CD4-positive, alpha-beta T cell treated with Interleukin-12 subunit alpha and Interleukin-12 subunit beta, for 1 hour (primary cell): ENCODE results near the gene TSNAX.
A peak's percentile ranks its signal among the peaks of the same experiment; 100 is the strongest.
"Not testable (repeated sequence)": the region's sequence is repeated elsewhere in the genome, so short reads cannot be mapped to it uniquely, and the experiment has no call there.

Source experiments
- DNase-seq: peaks from one replicate; pipeline ENCODE4 v3.0.0-alpha.2; 2020

The TSNAX gene

DNA sequence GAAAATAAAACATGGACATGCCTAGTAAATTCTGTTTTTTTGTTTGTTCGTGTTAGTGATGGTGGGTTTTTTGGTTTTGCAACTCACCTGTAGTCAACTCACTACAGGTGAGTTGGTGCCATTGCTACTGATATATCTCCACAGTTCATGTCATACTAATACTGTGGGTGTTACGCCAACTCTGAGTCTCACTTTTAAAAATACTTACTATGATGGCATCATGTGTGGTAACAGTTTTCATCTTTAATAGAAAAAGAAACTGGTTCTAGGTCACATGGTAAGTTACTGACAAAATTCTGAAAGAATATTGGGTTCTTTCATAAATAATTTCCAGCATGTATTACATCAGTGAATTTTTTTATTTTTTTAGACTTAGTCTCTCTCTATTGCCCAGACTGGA, 38.0 kb downstream of the TSNAX start:
- DNase-seq, result no peak

DNA sequence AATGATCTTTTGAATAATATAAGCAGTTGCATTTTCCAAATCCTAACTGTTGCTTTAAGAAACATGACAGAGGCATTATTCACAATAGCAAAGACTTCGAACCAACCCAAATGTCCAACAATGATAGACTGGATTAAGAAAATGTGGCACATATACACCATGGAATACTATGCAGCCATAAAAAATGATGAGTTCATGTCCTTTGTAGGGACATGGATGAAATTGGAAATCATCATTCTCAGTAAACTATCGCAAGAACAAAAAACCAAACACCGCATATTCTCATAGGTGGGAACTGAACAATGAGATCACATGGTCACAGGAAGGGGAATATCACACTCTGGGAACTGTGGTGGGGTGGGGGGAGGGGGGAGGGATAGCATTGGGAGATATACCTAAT, 41.8 kb downstream of the TSNAX start:
- not testable (repeated sequence) for DNase-seq

DNA sequence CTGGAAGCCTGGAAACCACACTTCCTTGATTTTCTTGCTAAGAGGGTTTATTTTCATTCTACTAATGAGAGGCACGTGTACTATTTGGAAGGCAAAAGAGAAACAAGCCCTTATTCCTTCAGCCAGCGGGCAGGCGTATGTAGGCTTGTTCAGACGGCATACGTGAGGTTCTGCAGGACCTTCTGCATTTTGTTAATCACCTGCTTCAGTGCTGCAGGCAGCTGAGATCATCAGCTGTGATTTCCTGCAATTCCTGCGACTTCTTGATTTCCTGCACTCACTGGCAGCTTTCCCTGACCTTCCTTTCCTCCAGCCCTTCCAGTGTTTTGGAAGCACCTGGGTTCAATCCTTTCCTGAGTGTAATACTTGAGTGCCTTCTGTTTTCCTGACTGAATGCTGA, 43.4 kb downstream of the TSNAX start:
- DNase-seq, result no peak

DNA sequence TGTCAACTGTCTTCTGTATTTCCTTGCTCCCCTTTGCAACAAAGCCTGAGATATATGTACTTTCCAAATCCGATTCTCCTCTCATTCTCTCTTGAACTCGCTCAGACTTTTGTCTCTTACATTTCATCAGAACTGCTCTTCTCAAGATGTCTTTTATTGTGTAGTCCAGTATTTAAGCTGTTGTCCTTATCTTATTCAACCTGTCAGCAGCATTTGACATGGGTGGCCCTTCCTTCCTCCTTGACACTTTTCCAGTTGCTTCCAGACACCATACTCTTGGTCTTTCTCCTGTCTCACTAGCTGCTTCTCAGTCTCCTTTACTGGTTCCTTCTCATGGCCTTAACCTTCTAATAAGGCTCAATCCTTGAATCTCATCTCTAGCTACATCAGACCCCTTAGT, 47.0 kb downstream of the TSNAX start:
- no peak for DNase-seq

DNA sequence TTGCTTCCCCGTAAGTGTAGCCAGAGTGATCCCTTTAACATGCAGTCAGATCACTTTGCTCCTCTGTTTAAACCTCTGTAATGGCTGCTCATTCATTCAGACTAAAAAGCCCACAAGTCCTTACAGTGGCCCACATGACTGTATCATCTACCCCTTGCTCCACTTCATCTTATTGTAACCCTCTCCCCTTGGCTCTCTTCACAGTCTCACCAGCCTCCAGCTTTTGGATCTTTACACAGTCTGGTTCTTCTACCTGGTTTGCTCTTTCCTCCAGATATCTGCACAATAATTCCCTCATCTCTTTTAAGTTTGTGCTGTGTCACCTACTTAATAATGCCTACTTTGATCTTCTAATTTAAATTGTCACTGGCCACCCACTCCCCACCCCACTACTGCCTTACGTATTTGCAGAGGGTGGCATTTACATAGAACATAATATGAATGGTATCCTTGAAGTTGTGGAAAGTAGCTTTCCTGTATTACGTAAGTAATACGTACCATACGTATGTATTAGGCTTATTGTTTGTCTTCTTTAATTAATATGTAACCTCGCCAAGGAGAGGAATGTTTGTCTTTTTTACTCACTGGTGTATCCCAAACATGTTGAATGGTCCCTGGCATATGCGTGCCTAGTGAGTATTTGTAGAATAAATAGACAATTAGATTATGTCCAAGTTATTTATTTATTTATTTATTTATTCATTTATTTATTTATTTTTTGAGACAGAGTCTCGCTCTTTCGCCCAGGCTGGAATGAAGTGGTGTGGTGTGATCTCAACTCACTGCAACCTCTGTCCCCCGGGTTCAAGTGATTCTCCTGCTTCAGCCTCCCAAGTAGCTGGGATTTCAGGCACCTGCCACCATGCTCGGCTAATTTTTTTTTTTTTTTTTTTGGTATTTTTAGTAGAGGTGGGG, 48.6 kb downstream of the TSNAX start:
- no peak for DNase-seq

DNA sequence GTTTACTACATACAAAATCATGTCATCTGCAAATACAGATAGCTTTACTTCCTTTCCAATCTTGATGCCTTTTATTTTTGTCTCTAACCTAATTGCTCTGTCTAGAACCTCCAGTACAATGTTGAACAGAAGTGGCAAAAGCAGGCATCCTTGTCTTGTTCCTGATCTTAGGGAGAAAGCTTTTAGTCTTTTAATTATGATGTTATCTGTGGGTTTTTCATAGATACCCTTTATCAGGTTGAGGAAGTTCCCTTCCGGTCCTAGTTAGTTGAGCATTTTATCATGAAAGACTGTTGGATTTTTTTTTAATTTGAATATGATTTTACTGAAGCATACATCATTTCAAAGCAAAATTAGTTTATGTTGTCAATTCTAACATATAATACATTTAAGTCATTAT, 52.4 kb downstream of the TSNAX start:
- no peak for DNase-seq

DNA sequence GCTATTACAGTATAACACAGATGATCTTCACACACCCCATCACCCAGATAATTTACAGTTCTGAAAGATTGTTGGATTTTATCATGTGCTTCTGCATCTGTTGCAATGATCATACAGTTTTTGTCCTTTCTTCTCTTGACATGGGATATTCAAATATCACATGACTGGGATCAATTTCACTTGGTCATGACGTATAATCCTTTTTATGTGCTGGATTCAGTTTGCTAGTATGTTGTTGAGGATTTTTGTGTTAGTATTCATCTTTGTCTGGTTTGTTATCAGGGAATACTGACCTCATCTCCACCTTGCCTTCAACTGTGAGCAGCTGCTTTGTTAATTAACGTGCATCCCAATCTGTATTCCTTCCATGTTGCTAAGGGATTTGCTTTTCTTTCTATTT, 53.4 kb downstream of the TSNAX start:
- no peak for DNase-seq

DNA sequence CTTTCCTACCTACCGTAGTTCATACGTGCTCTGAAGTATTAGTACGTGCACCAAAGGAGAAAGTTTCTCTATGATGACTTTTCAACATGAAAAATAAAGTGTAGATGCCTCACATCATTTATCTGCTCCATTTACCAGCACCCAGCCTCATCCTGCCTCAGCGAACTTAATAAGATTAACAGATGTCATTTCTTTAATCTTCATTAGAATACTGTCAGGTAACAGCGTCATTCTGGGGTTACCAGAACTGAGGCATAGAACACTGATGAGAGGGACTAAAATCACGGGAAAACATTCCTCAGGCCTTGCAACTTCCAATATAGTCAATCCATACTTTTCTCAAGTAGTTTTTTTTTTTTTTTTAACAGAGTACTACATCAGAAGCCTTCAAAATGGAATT, 54.9 kb downstream of the TSNAX start:
- DNase-seq, result no peak

DNA sequence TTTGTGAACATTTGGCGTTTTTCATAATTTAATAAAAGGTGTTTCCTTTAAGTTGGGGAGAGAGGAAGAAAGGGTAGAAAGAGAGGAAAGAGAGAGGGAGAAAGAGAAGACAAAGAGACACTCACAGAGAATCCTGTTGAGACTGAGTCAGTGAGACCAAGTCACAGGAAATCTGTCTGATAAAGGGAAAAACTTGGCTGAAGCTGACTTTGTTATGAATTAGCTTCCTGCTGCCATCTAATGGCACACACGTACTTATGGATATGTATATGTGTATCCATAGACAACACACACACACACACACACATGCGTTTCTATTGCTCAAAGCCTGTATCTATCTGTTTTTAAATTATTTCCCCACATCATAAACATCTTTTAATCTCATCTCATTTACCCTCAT, 55.6 kb downstream of the TSNAX start:
- DNase-seq, result no peak

DNA sequence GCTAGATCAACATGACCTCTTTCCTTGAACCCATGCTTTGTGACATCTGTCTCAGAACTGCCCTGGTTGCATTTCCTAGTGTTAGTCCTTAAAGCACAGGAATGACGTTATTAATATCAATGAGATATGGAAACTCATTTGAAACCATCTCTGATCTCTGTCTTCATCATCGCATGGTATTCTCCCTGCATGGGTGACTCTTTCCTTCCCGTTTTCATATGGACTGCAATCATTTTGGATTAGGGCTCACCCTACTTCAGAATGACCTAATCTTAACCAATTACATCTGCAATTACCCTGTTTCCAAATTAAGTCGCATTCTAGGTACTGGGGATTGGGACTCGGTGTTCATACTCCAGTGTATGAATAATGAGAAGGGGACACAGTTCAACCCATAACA, 56.5 kb downstream of the TSNAX start:
- no peak for DNase-seq

DNA sequence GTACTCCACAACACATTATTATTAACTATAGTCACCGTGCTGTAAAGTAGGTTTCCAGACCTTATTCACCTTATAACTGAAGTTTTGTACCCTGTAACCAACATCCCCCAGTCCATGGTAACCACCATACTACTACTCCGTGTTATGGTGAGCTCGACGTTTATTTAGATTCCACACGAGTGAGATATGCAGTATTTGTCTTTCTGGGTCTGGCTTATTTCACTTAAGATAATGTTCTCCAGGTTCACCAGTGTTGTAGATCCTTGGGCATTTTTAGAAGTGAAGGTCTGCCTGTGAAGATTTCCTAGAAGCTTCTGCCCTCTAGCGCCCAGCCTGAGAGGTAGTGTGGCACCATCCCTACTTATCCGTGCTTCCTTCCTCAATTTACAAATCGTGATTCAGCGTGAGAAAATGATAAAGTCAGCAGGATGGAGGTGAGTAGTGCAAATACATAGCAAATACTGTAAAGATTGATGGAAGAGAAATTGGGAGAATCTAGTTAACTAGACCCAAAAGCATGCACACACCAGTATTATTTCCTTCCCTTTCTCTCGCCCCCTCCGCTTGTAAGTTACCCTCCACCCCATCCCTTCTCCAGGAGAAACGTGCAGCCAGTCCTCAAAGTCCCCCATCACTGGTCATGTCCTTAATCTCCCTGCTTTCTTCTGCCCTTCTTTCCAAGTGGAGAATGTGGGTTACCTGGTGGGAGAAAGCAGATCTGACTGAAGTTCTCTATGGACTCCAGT, 62.2 kb downstream of the TSNAX start:
- DNase-seq, result peak; percentile 50

DNA sequence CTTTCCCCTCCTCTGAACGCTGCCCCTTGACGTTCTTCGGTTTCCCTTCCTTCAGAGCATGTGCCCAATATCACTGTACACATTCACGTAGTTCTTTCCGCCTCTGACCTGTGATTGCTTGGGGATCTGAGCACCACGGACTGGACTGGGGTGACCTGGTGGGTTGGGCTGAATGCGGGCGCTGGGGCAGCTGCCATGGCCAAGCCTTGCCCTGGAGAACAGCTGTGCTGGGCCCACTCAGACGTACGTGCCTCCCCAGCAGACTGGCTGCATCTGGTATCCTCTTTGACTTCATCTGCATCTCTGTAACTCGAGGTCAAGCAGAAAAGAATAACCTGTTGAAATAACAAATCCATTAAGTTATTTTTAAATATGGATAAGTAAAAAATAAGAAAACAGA, 63.0 kb downstream of the TSNAX start:
- no peak for DNase-seq

DNA sequence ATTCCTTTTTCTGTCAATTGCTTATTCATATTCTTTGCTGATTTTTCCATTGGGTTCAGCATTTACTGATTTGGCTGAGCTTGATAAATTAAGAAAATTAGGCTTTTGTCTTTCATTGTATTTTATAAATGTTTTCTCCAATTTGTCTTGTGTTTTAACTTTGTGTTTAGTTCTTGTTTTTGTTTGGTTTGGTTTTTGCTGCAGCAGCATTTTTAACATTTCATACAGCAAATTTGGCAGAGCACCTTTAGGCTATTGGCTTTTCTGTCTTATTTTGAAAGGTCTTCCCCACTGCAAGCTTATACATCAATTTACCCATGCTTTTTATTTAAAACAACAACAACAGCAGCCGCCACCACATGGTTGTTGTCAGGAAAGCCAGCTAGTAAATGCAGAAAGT, 64.3 kb downstream of the TSNAX start:
- DNase-seq, result no peak

DNA sequence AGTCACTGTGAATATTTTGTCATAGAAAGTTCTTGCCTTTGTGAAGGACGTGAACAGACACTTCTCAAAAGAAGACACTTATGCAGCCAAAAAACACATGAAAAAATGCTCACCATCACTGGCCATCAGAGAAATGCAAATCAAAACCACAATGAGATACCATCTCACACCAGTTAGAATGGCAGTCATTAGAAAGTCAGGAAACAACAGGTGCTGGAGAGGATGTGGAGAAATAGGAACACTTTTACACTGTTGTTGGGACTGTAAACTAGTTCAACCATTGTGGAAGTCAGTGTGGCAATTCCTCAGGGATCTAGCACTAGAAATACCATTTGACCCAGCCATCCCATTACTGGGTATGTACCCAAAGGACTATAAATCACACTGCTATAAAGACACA, 64.8 kb downstream of the TSNAX start:
- DNase-seq, result not testable (repeated sequence)

DNA sequence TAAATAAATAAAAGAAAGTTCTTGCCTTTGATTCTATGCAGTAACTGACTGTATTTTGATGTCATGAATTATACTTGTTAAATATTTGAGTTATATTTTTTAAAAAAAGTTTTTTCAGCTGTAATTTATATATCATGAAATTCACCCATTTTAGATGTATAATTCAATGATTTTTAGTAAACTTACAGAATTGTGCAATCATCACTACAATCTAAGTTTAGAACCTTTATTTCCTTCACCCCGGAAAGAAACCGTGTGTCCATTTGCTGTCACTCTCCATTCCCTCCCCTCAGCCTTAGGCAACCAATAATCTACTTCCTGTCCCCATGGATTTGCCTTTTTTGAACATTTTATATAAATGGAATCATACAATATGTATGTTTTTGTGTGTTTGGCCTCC, 65.7 kb downstream of the TSNAX start:
- no peak for DNase-seq

DNA sequence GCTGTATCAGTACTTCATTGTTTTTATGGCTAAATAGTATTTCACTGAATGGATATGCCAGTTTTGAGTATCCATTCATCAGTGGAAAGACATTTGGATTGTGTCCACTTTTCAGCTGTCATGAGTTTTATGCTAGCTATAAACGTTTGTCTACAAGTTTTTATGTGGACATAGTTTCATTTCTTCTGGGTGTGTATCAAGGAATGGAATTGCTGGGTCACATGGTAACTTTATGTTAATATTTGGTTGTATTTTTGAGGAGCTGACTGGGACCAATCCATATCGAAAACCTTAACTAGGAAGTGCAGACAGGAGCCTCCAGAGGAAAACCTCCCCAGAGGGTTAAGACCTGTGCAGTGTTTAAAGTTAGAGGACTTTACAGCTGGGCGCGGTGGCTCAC, 66.3 kb downstream of the TSNAX start:
- DNase-seq, result no peak

DNA sequence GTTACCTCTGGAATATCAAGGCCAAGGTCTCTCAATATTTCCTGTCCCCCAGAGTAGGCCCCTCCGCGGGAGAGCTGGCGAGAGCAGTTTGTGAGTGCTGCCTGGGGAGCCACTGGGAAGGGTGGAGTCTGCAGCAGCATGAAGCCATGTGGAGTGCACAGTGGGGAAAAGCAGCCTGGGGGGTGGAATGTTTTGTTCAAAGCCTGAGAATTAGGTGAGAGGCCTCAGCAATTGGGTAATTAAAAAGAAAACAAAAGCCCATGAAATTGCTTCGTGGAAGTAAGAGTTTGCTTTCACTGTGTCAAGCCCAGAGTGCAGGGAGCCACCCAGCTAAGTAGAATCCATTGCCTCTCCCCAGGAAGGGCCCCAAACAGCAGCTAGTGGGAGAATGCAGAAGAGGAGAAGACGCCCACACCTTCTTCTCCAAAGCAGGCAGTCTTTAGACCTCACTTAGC, 67.9 kb downstream of the TSNAX start:
- DNase-seq, result no peak

DNA sequence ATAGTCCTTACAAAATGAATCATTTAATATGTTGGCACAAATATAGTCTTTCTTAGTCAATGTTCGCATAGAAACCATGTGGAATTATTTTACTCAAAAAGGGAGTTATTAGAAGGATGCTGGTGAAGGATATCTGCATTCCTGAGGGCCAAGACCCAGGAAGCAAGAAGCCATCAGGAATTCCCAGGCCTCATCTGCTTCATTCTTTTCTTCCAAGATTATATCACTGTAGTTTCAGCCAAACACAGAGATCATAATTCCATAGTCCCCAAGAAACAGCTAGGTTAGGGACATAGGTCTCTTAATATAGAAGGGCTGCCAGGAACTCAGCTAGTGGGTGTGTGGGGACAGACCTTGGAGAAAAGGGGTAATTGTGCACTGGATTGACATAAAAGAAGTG, 69.5 kb downstream of the TSNAX start:
- no peak for DNase-seq

DNA sequence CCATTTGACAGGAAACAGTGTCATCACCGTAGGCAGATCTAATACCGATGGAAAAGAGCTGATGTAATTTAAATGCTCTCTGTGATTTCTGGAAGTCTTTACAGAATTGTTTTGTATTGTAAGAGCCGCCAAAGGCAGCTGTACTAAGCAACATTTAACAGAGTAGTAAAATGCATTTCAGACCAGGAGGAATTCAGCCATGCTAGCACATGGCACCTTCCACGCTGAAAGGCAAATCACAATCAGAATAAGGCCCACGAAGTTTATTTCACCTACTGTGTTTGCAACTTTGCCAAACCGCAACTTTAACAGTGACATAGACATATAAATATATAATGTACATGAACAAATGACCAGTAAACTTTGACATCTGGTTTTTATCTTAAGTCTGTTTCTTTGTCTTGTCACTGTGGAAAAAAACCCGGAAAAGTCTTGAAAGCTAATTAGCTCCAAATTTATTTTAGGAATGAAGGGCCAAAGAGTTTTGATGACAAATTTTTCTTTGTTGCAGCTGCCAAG, 72.0 kb downstream of the TSNAX start:
- DNase-seq, result no peak

DNA sequence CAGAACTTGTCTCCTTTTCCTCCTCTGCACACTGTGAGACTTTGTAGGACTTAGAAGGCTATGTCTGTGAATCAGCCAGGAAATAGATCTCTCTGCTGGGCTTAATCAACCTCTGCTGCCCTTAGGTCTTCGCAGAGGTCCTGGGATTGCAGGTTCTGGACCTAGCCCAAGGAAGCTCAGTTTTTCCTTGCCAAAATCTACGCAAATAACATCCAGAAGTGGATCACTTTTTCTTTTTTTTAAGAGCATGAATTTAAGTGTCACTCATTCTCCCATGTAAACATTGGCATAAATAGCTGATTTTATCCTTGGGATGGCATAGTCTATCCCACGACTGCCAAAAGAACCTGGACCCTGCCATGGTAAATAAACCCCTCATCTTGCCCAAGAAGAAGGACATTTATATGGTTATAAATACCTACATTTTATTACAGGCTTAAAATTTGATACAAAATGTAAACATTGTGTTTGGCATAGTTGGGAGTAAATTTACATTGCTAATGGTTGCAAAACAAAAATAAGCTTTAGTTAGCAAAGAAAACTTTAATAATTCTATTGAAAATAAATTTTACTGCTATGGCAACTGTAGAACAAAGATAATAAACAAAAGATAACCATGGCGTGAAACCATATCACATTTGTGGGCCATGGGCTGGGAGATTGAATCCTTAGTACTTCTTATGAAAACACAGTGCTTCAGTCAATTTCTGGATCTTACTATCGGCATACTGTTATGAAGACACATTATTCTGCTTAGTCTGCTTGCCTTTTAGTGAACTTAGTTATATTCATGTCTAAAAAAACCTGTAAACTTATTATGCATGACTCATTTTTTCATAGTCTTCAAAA, 73.6 kb downstream of the TSNAX start:
- DNase-seq, result no peak

DNA sequence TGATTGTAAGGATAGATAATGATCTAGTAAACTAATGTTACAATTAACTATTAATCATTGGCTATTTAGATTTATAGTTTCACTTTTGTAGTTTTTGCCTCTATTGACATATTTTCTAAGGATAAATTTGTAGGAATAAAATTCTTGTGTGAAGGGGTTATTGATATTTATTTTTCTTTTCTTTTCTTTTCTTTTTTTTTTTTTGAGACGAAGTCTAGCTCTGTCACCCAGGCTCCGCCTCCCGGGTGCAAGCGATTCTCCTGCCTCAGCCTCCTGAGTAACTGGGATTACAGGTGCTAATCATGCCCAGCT, 74.2 kb downstream of the TSNAX start:
- DNase-seq, result no peak

DNA sequence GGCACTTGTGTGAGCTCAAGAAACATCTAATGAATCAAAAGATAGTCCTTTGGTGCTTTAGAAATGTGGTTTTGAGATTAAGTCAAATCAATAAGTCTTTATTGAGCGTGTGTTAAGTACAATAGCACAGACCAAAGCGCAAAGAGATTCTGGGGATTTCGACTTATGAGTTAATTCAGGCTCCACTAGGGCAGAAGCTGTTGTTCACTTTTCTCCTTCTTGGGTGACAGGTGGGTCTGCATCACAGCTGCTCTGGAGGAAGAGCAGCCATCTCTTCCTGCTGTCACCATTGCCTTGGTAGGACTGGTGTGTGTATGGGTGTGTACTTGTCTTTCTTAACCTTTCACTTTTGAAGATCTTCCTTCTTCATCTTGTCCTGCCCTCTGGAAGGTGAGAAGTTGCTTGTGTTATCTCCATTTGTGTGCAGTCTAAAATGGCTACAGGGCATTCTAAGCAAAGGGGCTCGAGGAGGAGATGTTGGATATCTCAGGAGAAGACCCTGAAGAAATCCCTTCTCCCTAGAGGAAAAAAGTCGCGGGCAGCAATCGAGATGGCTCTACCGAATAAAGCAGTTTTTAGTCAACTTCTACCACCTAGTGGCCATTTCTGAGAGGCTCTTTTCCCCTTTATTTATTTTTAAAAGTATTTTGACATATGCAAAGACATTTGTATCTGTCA, 75.3 kb downstream of the TSNAX start:
- peak; percentile 67 for DNase-seq

DNA sequence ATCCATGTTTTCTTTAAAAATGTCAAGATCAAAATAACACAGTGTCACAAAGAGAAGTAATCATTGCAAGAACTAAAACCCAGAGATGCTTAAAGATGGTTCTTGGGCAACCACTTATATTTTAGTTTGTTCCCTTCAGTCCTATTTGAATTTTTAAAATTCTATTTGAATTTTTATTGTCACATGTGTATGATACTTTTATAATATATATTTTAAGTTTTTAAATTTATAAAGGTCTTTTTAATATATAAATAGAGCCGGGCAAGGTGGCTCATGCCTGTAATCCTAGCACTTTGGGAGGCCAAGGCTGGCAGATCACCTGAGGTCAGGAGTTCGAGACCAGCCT, 75.8 kb downstream of the TSNAX start:
- DNase-seq, result no peak
